Psoas muscle (tissue), 8 donors: ENCODE results near the gene LZTS2. TPM values are rescaled to one million over a fixed set of nuclear protein-coding genes. Genes with fewer than 3 reads are reported as not detected.

Source experiments
- ATAC-seq, 4 donors: fragments of 200-7000 bp; cut with Tn5 transposase; one replicate each; pipeline ENCODE4 v1.9.1; 2020; ENCODE audit warnings: moderate library complexity in 3 of 4, mild to moderate bottlenecking in 2 of 4
- DNase-seq, 2 donors: peaks; one replicate each; pipeline ENCODE4 v3.0.0-alpha.2; 2020
- H3K27ac ChIP-seq: fragments of 200-600 bp; one replicate; pipeline ENCODE4 v1.8.0; 2022
- H3K27me3 ChIP-seq, 3 donors: fragments of 200-600 bp in 1 of 3; one replicate each; pipeline versions ENCODE4 v1.6.1 to v1.8.0; 2013 to 2022; ENCODE audit warnings: low read length in 2 of 3, mild to moderate bottlenecking in 2 of 3, moderate library complexity in 1 of 3; ENCODE audit not compliant: insufficient read depth in 3 of 3
- H3K36me3 ChIP-seq, 2 donors: fragments of 200-600 bp in 1 of 2; one replicate each; pipeline versions ENCODE4 v1.6.1 to v1.8.0; 2013 to 2022; ENCODE audit warnings: low read depth in 1 of 2, mild to moderate bottlenecking in 1 of 2, moderate library complexity in 1 of 2; ENCODE audit not compliant: insufficient read depth in 1 of 2
- H3K4me1 ChIP-seq: fragments of 200-600 bp; one replicate; pipeline ENCODE4 v1.8.0; 2022
- H3K4me3 ChIP-seq: fragments of 200-600 bp; one replicate; pipeline ENCODE4 v1.8.0; 2022; ENCODE audit warnings: mild to moderate bottlenecking
- H3K9me3 ChIP-seq: fragments of 200-600 bp; one replicate; pipeline ENCODE4 v1.8.0; 2022
- WGBS, 3 donors: extraction: QIAGEN DNeasy Blood & Tissue Kit; methylation state at CpG; one replicate each; pipeline versions ENCODE4 v1.1.6 to v1.1.7; 2013; 5-methylcytosine and 5-hydroxymethylcytosine counted together
- intact Hi-C, 2 donors: fragments of 100-400 bp; cut with DNase I; formaldehyde crosslinking; loops; one replicate each; pipeline versions ENCODE4 v1.11.0 to v1.14.2; 2022
- polyA plus RNA-seq, 3 donors: library from polyadenylated mRNA; stranded (reverse); fragments of 200-250 nt; gene quantifications; one replicate each; pipeline ENCODE4 v1.2.3, GENCODE V29; 2013
- total RNA-seq, 4 donors: library from RNA; stranded (reverse); fragmentation: NEBNext Ultra II Directional in 2 of 4; extraction: Animal tissue kit (Norgen Biotek cat#: 25700) in 2 of 4; gene quantifications; one replicate each; pipeline versions ENCODE4 v1.2.1 to v1.2.4, GENCODE V29; 2021 to 2023
- TF ChIP-seq, protein P1 (sequence below): fragments of 200-600 bp; IDR thresholded peaks from one replicate; pipeline ENCODE4 v1.8.0; 2022; ENCODE audit warnings: antibody characterized with exemption
- donor health status: healthy with polysubstance abuse.
- donor health status: DM: no; HTN: no; CAD: no; lungs with moderate emphysema.
- donor health status: Bipolar disorder and iron deficiency.
- donor health status: healthy.
- donor health status: DM: yes; HTN: yes; CAD: no.
- donor health status: DM: no; HTN: no; CAD: no.
- donor health status: DM: no; HTN: no; CAD: no.
- donor health status: DM: yes; HTN: yes; CAD: no.

LZTS2 gene
- total and polyA plus RNA-seq, 7 donors: 19.0 to 66.0 (median 24.6) TPM

DNA sequence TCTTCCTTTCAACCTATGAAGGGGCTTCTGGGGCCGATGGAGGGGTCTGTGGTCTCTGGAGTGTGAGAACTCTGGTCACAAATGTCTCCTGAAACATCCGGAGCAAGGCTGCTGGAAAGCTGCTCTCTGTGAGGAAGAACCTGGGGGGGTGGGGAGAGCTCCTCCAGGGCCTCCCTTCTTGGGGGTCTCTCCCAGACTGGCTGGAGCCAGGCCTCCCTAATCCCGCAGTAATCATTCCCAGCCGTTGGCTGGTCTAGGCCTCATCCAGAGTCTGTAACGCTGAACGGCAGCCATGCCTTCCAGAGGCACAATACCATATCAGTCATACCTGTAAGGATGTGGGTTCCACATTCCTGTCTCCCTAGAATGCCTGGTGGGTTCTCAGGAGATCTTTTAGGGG, 4.4 kb upstream of the LZTS2 start:
- 46 to 63% (median 46%) methylated on average over 6 of the region's 6 CpGs for WGBS, 3 donors
- no peaks in the 10 kb centered on the region for H3K9me3 ChIP-seq
- TF ChIP-seq, protein P1, sequence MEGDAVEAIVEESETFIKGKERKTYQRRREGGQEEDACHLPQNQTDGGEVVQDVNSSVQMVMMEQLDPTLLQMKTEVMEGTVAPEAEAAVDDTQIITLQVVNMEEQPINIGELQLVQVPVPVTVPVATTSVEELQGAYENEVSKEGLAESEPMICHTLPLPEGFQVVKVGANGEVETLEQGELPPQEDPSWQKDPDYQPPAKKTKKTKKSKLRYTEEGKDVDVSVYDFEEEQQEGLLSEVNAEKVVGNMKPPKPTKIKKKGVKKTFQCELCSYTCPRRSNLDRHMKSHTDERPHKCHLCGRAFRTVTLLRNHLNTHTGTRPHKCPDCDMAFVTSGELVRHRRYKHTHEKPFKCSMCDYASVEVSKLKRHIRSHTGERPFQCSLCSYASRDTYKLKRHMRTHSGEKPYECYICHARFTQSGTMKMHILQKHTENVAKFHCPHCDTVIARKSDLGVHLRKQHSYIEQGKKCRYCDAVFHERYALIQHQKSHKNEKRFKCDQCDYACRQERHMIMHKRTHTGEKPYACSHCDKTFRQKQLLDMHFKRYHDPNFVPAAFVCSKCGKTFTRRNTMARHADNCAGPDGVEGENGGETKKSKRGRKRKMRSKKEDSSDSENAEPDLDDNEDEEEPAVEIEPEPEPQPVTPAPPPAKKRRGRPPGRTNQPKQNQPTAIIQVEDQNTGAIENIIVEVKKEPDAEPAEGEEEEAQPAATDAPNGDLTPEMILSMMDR: no peak
- H3K27ac ChIP-seq: no peak overlapping the region
- H3K4me1 ChIP-seq: peaks cover 8% of the 10 kb centered on the region
- no peak overlapping the region for H3K4me3 ChIP-seq
- ATAC-seq (no peak), DNase-seq (no peak)
- peaks cover 6 to 44% of the 10 kb centered on the region in 2 donors for H3K36me3 ChIP-seq
- intact Hi-C loops: loop anchor here (1.0 to 2.0 kb wide), 2 partner anchors 19 to 20 kb away; no protein-coding TSS in a partner anchor
- H3K27me3 ChIP-seq: no peaks in the 10 kb centered on the region

DNA sequence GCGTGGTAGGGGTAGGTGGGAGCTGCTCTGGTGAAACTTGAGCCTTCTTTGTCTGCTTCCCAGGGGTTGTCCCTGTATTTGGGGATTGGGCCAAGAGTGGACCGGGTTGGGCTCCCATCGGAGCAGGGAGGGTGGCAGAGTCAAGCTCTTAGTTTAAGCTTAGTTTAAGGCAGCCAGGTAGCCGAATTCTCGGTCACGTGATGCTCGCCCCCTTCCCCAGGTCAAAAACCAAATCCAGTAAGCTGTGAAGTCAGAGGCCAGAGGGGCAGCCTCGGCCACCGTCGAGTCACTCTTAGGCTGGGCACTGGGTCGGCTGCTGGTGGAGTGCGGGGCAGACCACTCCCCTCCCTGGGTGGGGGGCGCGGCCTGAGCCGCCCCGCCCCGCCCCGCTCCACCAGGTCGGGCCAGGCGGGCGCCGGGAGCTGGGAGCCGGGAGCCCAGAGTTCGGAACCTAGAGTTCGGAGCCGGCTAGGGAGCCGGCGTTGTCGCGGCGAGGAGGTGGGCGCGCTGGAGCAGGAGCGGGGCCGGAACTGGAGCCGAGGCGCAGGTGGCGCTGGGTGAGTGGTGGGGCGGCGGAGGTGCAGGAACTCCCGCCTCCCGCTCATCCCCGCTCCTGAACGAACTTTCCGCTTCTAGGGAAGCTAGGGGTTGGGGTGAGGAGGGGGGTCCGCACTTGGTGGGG, 2.8 kb upstream of the LZTS2 start:
- intact Hi-C loops: no loop called here
- TF ChIP-seq, protein P1: no peak
- H3K9me3 ChIP-seq: no peaks in the 10 kb centered on the region
- peak overlapping the region; percentile 93 for H3K4me3 ChIP-seq
- peaks cover 6 to 28% of the 10 kb centered on the region in 2 donors for H3K36me3 ChIP-seq
- ATAC-seq: no peak
- 5 to 8% (median 6%) methylated on average over 41 to 46 of the region's 46 CpGs for WGBS, 3 donors
- peaks cover 19% of the 10 kb centered on the region for H3K4me1 ChIP-seq
- no peak for DNase-seq
- H3K27ac ChIP-seq: peak overlapping the region; percentile 100
- no peaks in the 10 kb centered on the region for H3K27me3 ChIP-seq

DNA sequence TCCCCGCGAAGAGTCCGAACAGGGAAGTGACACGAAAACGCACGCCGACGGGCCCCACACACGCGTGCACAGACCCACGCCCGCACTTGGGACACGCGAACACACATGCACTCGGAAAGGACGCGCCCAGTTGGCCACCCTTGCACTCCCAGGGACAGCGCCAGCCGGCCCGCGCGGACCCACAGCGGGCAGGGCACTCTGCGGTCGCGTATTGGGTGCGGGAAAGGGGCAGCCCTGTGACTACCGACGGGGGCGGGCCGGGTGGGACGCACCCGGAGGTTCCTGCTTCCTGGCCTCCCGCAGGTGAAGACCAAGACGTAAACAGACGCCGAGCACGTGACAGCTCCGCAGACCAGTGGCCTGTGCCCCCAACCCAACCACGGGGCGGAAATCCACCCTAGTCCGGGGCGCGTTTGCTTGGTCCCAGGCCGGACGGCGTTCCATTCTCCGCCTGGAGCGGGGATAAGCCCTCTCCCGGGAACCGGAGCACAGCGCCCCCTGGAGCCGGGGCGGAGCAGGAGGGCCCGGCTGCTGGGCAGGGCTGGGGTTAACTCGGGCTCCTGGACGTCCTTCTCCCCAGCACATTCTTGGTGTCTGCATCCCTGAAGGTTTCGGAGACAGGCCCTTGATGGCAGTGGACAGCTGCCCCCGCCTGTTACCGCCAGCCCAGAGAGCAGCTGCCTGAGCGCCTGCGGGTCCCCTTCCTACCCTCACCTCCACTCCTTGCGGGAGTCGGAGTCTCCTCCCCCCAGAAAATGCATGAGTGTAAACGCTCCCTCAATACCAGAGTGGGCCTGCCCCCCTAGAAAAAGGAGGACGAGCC, 2.0 kb upstream of the LZTS2 start:
- intact Hi-C loops: no loop called here
- TF ChIP-seq, protein P1: peak; percentile 84
- 0% methylated on average over 64 to 66 of the region's 66 CpGs for WGBS, 3 donors
- peaks cover 6 to 24% of the 10 kb centered on the region in 2 donors for H3K36me3 ChIP-seq
- H3K4me3 ChIP-seq: peak overlapping the region; percentile 93
- DNase-seq: peak; percentile 84 to 92
- peaks cover 26% of the 10 kb centered on the region for H3K4me1 ChIP-seq
- no peaks in the 10 kb centered on the region for H3K27me3 ChIP-seq
- no peaks in the 10 kb centered on the region for H3K9me3 ChIP-seq
- H3K27ac ChIP-seq: peak overlapping the region; percentile 100
- peak; percentile 65 to 77 (median 72) for ATAC-seq

DNA sequence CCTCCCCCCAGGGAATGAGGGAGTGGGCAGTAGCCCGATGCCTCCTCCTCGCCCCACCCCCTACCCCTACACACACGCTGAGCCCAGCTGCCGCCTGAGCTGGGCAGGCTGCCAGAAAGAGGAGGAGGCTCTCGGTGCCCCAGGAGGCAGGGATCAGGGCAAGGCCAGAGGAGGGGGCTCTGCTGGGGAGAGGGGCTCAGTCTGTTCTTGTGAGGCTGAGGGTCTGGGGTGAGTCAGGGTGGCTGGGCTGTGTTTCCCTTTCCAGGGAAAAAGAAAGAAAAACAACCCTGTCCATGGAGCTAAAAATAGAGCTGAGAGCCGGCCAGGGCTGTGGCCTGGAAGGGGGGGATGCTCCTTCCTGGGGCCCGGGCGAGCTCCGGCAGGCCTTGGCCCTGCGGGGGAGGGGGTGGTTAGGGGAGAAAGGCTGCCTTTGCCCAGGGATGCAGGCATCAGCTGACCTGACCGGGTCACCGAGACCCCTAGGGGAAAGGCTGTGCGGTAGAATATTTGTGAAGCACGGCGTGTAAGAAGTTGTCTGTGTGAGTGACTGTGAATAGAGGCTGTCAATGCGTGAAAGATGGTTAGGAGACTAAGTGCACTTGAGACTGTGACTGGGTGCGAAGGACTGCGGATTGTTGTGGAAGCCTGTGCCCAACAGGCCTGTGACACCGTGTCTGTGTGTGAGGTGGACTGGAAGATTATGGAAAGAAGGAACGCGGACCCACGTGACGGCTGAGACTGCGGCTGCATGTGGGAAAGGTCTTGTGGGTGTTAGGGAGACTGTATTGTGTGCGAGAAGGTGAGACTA, 1.2 kb upstream of the LZTS2 start:
- 0 to 1% (median 1%) methylated on average over 23 to 25 of the region's 25 CpGs for WGBS, 3 donors
- no peaks in the 10 kb centered on the region for H3K9me3 ChIP-seq
- peaks cover 34% of the 10 kb centered on the region for H3K4me1 ChIP-seq
- H3K36me3 ChIP-seq: peaks cover 6 to 24% of the 10 kb centered on the region in 2 donors
- ATAC-seq (peak; percentile 63 to 72 (median 66)), DNase-seq (peak; percentile 88 to 92)
- peak overlapping the region; percentile 100 for H3K27ac ChIP-seq
- TF ChIP-seq, protein P1: no peak
- intact Hi-C loops: no loop called here
- H3K27me3 ChIP-seq: no peaks in the 10 kb centered on the region
- peak overlapping the region; percentile 93 for H3K4me3 ChIP-seq
